ENCODE measurements around the gene CHRD.
"Not testable (repeated sequence)": the region's sequence is repeated elsewhere in the genome, so short reads cannot be mapped to it uniquely, and the experiment has no call there.

The CHRD gene

GRCh38 chr3:184414418-184415202 is 34.8 kb downstream of the CHRD start:
- DNase-seq (ENCODE audit: low read depth in 1 of 2, low spot score in 1 of 2): no peak

- no peak for DNase-seq (ENCODE audit: low read depth in 1 of 2, low spot score in 1 of 2)
Measured at GRCh38 chr3:184415203-184415490, 35.3 kb downstream of the CHRD start.

- peak; percentile 42 to 57 for DNase-seq (ENCODE audit: low read depth in 1 of 2, low spot score in 1 of 2)
Measured at GRCh38 chr3:184417619-184418327, 37.9 kb downstream of the CHRD start.

- DNase-seq (ENCODE audit: low read depth in 1 of 2, low spot score in 1 of 2): no peak
Measured at GRCh38 chr3:184419171-184419570, 39.3 kb downstream of the CHRD start.

- no peak for DNase-seq (ENCODE audit: low read depth in 1 of 2, low spot score in 1 of 2)
Measured at GRCh38 chr3:184423561-184423960, 43.7 kb downstream of the CHRD start.

- no peak for DNase-seq (ENCODE audit: low read depth in 1 of 2, low spot score in 1 of 2)
Measured at GRCh38 chr3:184426691-184427141, 46.9 kb downstream of the CHRD start.

- no peak for DNase-seq (ENCODE audit: low read depth in 1 of 2, low spot score in 1 of 2)
Measured at GRCh38 chr3:184428561-184429175, 48.8 kb downstream of the CHRD start.

GRCh38 chr3:184429786-184430185 is 49.9 kb downstream of the CHRD start:
- no peak for DNase-seq (ENCODE audit: low read depth in 1 of 2, low spot score in 1 of 2)

- no peak for DNase-seq (ENCODE audit: low read depth in 1 of 2, low spot score in 1 of 2)
Measured at GRCh38 chr3:184430940-184431339, 51.1 kb downstream of the CHRD start.

- not testable (repeated sequence) for DNase-seq (ENCODE audit: low read depth in 1 of 2, low spot score in 1 of 2)
Measured at GRCh38 chr3:184433178-184433577, 53.3 kb downstream of the CHRD start.

GRCh38 chr3:184439096-184439495 is 59.2 kb downstream of the CHRD start:
- no peak for DNase-seq (ENCODE audit: low read depth in 1 of 2, low spot score in 1 of 2)

All from stimulated activated CD4-positive, alpha-beta T cell treated with anti-CD3 and anti-CD28 coated beads, Interleukin-15, amount 100 ng/mL, for 1 hour (primary cell).